ENCODE results near the gene MYO3A.

DNA sequence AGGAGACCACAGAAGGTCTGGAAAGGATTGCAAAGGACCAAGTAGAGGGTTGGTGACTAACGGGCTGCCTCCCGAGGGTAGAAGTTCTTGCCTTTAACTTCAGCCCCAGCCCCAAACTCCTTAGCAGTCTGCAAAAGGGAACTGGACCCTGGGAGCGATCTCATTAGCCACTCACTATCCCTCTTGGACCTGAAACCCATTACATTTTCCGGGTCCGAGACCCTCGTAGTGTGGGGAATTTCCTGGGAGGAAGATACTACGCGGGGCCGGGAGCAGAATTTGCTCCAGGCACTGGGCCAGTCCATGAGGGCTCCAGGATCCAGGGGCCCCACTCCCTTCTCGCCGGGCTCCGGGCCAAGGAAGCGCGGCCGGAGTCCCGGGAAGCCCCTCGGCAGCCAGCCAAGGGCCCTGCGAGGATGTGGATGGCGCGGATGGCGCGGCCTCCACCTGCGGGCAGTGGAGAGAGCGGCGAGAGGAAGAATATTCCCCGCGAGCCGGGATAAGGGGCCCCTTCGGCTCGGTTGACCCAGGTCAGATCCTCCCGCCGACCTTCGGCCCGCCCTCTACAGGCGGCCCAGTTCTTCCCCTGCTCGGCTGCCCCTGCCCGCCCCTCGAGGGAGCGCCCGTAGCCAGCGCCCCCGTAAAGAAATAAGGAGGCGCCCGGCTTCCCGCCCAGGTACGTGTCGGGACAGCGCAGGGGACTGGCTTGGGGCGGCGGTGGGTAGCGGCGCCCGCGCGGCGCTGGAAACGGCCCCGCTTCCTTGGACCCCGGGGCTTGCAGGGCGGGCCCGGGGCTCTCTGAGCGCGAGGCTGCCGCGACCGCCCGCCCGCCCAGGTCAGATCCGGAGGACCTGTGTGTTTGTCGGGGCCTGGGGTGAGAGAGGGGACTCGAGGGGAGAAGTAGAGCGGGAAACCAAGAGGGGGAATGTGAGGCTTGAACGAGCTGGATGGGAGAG, at the start of gene MYO3A:
- TF ChIP-seq POLR2A (IDR thresholded peaks at IDR 0.05; ENCODE audit: low read depth) (no peak), POLR2AphosphoS5 (IDR thresholded peaks at IDR 0.05) (no peak)
- TF ChIP-seq, protein P1, sequence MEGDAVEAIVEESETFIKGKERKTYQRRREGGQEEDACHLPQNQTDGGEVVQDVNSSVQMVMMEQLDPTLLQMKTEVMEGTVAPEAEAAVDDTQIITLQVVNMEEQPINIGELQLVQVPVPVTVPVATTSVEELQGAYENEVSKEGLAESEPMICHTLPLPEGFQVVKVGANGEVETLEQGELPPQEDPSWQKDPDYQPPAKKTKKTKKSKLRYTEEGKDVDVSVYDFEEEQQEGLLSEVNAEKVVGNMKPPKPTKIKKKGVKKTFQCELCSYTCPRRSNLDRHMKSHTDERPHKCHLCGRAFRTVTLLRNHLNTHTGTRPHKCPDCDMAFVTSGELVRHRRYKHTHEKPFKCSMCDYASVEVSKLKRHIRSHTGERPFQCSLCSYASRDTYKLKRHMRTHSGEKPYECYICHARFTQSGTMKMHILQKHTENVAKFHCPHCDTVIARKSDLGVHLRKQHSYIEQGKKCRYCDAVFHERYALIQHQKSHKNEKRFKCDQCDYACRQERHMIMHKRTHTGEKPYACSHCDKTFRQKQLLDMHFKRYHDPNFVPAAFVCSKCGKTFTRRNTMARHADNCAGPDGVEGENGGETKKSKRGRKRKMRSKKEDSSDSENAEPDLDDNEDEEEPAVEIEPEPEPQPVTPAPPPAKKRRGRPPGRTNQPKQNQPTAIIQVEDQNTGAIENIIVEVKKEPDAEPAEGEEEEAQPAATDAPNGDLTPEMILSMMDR (IDR thresholded peaks at IDR 0.05), result no peak

Measured in esophagus muscularis mucosa (tissue), 3 donors.